ENCODE data around the gene MRNIP. TPM values are rescaled to one million over a fixed set of nuclear protein-coding genes. Genes with fewer than 3 reads are reported as not detected.

Gene MRNIP
- total RNA-seq, 1 donor from 2014 or later = 42.2 TPM

DNA sequence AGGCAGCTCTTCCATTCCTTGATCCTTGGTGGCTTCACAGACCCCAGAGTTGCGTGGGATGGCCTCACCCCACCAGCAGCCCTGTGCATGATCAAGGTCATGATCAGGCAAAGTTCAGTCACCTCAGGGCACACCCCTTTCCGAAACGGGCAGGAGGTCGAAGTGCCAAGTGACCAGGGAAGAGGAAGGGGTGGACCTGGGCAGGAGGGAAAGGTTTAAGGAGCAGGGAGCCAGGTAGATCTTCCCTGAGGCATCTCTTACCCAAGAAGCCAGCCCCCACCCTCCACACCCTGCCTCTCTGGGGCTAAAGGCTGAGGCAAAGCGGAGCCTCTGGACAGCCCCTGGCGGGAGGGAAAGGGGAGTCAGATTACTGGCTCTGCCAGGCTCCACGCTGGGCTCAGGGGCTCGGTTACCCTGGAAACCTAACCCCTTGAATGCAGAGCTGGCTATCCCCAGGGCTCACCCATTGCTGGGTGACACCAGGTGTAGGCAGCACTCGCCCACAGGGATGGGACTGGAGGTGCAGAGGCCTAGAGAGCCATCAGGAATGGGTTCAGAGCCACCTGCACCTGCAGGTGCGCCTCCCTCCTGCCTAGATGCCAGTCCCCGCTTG lies 55.6 kb downstream of the MRNIP start:
- Mint-ChIP-seq H3K36me3 (ENCODE audit: low read depth) (peaks cover 2% of the 10 kb centered on the region), H3K9me3 (no peaks in the 10 kb centered on the region), H3K27ac (ENCODE audit: unreplicated experiment) (no peak overlapping the region), H3K27me3 (ENCODE audit: low read depth) (peaks cover 2% of the 10 kb centered on the region), H3K4me3 (peak overlapping the region; percentile 70), H3K4me1 (peaks cover 25% of the 10 kb centered on the region)
- TF ChIP-seq, protein P1, sequence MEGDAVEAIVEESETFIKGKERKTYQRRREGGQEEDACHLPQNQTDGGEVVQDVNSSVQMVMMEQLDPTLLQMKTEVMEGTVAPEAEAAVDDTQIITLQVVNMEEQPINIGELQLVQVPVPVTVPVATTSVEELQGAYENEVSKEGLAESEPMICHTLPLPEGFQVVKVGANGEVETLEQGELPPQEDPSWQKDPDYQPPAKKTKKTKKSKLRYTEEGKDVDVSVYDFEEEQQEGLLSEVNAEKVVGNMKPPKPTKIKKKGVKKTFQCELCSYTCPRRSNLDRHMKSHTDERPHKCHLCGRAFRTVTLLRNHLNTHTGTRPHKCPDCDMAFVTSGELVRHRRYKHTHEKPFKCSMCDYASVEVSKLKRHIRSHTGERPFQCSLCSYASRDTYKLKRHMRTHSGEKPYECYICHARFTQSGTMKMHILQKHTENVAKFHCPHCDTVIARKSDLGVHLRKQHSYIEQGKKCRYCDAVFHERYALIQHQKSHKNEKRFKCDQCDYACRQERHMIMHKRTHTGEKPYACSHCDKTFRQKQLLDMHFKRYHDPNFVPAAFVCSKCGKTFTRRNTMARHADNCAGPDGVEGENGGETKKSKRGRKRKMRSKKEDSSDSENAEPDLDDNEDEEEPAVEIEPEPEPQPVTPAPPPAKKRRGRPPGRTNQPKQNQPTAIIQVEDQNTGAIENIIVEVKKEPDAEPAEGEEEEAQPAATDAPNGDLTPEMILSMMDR (conservative IDR thresholded peaks at IDR 0.05) = no peak
- DNase-seq (ENCODE audit: low read depth, low spot score) = no peak

DNA sequence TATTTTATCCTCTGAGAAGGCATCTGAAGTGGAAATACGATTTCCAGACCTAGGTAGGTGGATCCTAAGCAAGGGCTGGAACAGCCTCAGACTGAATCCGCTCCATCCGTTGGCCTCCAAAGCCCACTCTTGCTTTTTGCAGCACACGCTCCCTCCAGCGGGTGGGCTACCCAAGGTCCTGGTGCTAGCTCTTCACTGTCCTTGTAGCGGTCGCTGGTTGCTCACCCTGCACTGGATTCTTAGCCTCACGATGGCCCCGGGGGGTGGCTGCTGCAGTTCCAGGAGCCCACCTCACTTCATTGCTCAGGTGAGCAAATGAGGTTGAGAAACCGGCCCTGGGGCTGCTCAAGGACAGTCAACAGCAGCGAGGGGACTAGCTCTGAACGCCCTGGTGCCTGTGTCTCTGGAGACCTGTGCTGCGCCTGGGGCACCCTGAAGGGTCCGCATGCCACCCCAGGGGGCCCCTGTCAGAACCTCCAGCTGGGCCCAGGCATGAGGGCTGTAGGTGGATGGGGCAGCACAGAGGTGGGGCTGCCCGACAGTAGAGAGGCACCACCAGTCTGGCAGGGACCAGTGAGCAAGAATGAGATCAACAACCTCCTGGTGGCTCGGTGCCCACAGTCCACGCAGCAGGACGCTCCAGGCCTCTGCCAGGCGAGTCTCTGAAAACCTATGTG lies 56.3 kb downstream of the MRNIP start:
- Mint-ChIP-seq H3K36me3 (ENCODE audit: low read depth) (peaks cover 2% of the 10 kb centered on the region), H3K27me3 (ENCODE audit: low read depth) (peaks cover 2% of the 10 kb centered on the region), H3K9me3 (no peaks in the 10 kb centered on the region), H3K4me3 (peak overlapping the region; percentile 81), H3K4me1 (peaks cover 25% of the 10 kb centered on the region), H3K27ac (ENCODE audit: unreplicated experiment) (no peak overlapping the region)
- no peak for DNase-seq (ENCODE audit: low read depth, low spot score)
- TF ChIP-seq, protein P1 (conservative IDR thresholded peaks at IDR 0.05) = no peak

DNA sequence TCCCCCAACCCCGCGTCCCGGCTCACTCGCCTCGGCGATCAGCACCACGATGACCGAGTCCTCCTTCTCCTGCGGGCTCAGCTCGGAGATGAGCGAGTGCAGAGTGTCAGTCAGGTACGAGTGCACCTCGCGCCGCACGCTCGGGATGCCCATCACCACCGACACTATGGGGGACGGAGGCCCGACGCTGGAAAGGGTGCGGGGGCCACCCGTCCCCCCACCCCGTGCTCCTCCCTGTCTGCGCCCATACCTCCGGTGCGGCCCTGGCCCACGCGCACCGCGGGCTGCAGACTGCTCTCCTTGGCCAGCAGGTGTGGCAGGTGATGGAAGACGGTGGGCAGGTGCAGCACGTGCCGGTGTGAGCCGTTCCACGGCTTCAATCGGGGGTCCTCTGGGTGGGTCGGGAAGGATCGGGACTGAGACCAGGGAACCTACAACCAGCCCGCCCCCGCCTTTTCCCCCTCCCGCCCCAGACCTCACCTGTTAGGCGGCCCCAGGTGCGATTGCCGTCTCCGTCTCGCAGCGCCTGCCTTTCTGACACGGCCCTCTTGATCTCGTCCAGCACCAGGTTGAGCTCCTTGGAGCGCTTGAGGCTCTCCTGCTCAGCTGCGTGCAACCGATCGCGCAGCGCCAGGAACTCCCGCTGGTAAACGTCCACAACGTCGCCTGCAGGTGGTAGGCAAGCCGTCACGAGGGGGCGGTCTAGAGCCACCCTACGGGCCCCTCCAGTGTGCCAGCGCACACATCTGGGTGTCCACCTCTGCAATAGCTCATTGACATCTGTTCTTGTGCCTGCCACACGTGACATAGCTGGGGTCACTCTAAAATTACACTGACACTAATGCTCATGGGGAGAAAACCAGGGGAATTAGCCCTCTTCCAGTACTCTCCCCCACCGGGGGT lies 57.1 kb downstream of the MRNIP start:
- TF ChIP-seq, protein P1 (conservative IDR thresholded peaks at IDR 0.05) = peak; percentile 65
- Mint-ChIP-seq H3K4me1 (peaks cover 30% of the 10 kb centered on the region), H3K27ac (ENCODE audit: unreplicated experiment) (no peak overlapping the region), H3K4me3 (peak overlapping the region; percentile 81), H3K36me3 (ENCODE audit: low read depth) (peaks cover 7% of the 10 kb centered on the region), H3K27me3 (ENCODE audit: low read depth) (peaks cover 5% of the 10 kb centered on the region), H3K9me3 (no peaks in the 10 kb centered on the region)
- DNase-seq (ENCODE audit: low read depth, low spot score) = peak; percentile 55

DNA sequence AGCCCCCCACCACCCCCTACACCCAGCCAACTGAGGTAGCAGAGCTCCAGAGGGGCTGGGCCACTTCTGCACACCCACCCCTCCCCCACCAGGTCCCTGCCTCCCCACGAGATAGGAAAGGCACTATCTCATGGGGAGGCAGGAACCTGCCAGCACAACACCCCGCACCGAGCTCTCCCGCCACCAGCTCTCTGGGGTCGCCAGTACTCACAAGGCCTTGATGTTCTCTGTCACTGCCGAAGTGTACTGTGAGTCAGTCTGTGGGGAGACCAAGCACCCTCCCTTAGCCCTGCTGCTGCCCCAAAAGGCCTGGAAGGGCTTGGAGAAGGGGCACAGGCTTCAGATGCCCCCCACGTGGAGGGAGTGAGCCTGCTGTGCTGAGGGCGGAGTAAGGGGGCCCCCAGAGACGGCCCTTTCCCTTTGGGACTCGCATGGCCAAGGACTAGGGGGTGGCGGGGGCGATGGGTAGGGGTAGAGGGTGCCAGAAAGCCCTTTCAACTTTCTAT lies 57.9 kb downstream of the MRNIP start:
- H3K9me3 Mint-ChIP-seq = no peaks in the 10 kb centered on the region
- no peak for DNase-seq (ENCODE audit: low read depth, low spot score)
- no peak overlapping the region for H3K4me3 Mint-ChIP-seq
- H3K4me1 Mint-ChIP-seq = peaks cover 30% of the 10 kb centered on the region
- peaks cover 5% of the 10 kb centered on the region for H3K27me3 Mint-ChIP-seq (ENCODE audit: low read depth)
- H3K27ac Mint-ChIP-seq (ENCODE audit: unreplicated experiment) = no peak overlapping the region
- peaks cover 7% of the 10 kb centered on the region for H3K36me3 Mint-ChIP-seq (ENCODE audit: low read depth)
- TF ChIP-seq, protein P1 (conservative IDR thresholded peaks at IDR 0.05) = no peak

DNA sequence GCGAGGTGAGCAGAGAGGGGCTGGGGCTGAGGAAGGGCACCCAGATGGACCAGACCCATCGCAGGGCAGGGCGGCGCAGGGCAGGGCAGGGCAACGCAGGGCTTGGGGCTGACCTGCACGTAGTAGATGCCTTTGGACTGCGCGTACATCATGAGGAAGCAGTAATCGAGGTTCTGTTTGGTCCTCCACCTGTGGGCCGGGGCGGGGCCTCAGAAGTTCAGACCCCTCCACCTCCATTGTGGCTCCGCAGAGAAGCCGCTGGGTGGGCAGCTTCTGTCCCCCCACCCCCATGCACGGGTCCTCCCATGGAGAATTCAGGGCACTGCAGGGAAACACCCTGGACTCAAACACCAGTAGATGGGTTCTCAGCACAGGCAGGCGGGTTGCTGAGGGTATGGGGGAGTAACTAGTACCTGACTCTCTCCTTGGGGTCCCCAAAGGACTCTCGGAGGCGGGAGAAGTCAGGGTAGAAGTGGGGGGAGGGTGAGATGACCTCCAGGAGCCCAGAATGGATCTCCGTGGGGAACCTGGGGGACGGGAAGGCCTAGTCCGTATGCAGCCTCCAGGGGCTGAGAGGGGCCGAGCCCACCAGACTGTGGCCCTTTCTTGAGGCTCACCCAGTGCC lies 58.4 kb downstream of the MRNIP start:
- H3K27me3 Mint-ChIP-seq (ENCODE audit: low read depth) = peaks cover 5% of the 10 kb centered on the region
- TF ChIP-seq, protein P1 (conservative IDR thresholded peaks at IDR 0.05) = no peak
- no peaks in the 10 kb centered on the region for H3K9me3 Mint-ChIP-seq
- peaks cover 29% of the 10 kb centered on the region for H3K4me1 Mint-ChIP-seq
- no peak for DNase-seq (ENCODE audit: low read depth, low spot score)
- H3K36me3 Mint-ChIP-seq (ENCODE audit: low read depth) = peaks cover 7% of the 10 kb centered on the region
- H3K27ac Mint-ChIP-seq (ENCODE audit: unreplicated experiment) = no peak overlapping the region
- H3K4me3 Mint-ChIP-seq = no peak overlapping the region
